Activated CD4-positive, alpha-beta T cell treated with anti-CD3 and anti-CD28 coated beads, Interleukin-2, amount 10 ng/mL, durations not matched to agents 7 days and 5 days (primary cell): ENCODE results near the gene BMPR1B. TPM values are rescaled to one million over a fixed set of nuclear protein-coding genes. Genes with fewer than 3 reads are reported as not detected.
"Not testable (repeated sequence)": the region's sequence is repeated elsewhere in the genome, so short reads cannot be mapped to it uniquely, and the experiment has no call there.

Source experiments
- CTCF ChIA-PET: fragments of 350-600 bp; sonication (Branson Sonifier 250); formaldehyde crosslinking; loops from one replicate; lab custom pipeline; 2021; ENCODE audit warnings: antibody characterized with exemption; lab: Charles Lee
- POLR2A ChIA-PET: fragments of 350-600 bp; sonication (Branson Sonifier 250); formaldehyde crosslinking; loops from one replicate; lab custom pipeline; 2021; ENCODE audit warnings: antibody characterized with exemption; lab: Charles Lee
- DNase-seq: peaks from one replicate; pipeline ENCODE4 v3.0.0-alpha.2; 2020
- H3K27ac Mint-ChIP-seq: one replicate; pipeline ENCODE4 v1.8.0; 2021; ENCODE audit warnings: mild to moderate bottlenecking, moderate library complexity, mixed read lengths
- H3K27me3 Mint-ChIP-seq: one replicate; pipeline ENCODE4 v1.8.0; 2021; ENCODE audit warnings: mixed read lengths
- H3K36me3 Mint-ChIP-seq: one replicate; pipeline ENCODE4 v1.8.0; 2021; ENCODE audit warnings: low read depth, mixed read lengths
- H3K4me1 Mint-ChIP-seq: one replicate; pipeline ENCODE4 v1.8.0; 2021; ENCODE audit warnings: mixed read lengths
- H3K4me3 Mint-ChIP-seq: one replicate; pipeline ENCODE4 v1.8.0; 2021; ENCODE audit warnings: mild to moderate bottlenecking, moderate library complexity, mixed read lengths
- H3K9me3 Mint-ChIP-seq: one replicate; pipeline ENCODE4 v1.8.0; 2021; ENCODE audit warnings: mixed read lengths
- total RNA-seq, 2 experiments: library from RNA; stranded (reverse); gene quantifications; one replicate each; pipeline ENCODE4 v1.2.3, GENCODE V29; 2021

The BMPR1B gene
- total RNA-seq, 2 experiments from 2014 or later, result not detected

DNA sequence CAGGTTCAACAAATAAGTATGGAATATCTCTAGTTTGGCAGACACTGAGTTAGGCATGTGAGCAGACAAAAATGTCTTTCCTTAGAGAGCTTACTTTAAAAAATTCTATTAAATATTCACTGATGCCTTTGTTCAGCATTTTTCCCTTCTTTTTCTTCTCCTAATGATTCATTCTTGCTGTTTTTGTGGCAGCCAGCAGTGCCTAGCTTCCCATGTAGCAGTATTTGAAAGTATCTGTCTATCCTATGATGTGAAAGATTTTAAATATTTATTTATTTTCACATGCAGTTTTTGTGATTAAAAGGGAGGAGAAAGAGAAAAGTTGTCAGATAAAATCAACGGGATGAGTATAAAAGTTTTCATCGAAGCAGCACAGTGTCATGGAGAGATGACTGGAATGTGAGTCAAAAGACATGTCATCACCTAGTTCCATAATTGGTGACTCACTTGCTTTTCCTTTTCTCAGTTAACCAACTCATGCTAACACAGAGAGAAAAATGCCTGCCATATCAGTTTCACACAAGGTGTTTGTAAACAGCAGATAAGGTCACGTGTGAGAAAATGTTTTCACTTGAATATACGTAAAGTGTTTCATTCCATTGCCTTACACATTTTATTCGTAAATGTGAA lies 69.8 kb downstream of the BMPR1B start:
- H3K36me3 Mint-ChIP-seq, result no peaks in the 10 kb centered on the region
- peaks cover 5% of the 10 kb centered on the region for H3K27me3 Mint-ChIP-seq
- H3K9me3 Mint-ChIP-seq, result no peaks in the 10 kb centered on the region
- H3K4me3 Mint-ChIP-seq, result no peak overlapping the region
- ChIA-PET CTCF (no interaction called here), POLR2A (no interaction called here)
- no peak for DNase-seq
- no peak overlapping the region for H3K27ac Mint-ChIP-seq
- H3K4me1 Mint-ChIP-seq, result no peaks in the 10 kb centered on the region

- CTCF ChIA-PET, result no interaction called here
- Mint-ChIP-seq H3K4me1 (no peaks in the 10 kb centered on the region), H3K27ac (no peak overlapping the region), H3K27me3 (peaks cover 5% of the 10 kb centered on the region), H3K9me3 (no peaks in the 10 kb centered on the region), H3K36me3 (no peaks in the 10 kb centered on the region), H3K4me3 (no peak overlapping the region)
- no peak for DNase-seq
- POLR2A ChIA-PET, result no interaction called here
These were observed 71.1 kb downstream of the BMPR1B start for GRCh38 chr4:94828882-94829281.

- no peak for DNase-seq
- no peaks in the 10 kb centered on the region for H3K27me3 Mint-ChIP-seq
- H3K27ac Mint-ChIP-seq, result no peak overlapping the region
- H3K4me1 Mint-ChIP-seq, result no peaks in the 10 kb centered on the region
- H3K4me3 Mint-ChIP-seq, result no peak overlapping the region
- H3K36me3 Mint-ChIP-seq, result no peaks in the 10 kb centered on the region
- H3K9me3 Mint-ChIP-seq, result no peaks in the 10 kb centered on the region
- ChIA-PET POLR2A (no interaction called here), CTCF (no interaction called here)
These were observed 73.9 kb downstream of the BMPR1B start for GRCh38 chr4:94831607-94832006.

GRCh38 chr4:94832329-94832728 lies 74.6 kb downstream of the BMPR1B start:
- CTCF ChIA-PET, H3K36me3 Mint-ChIP-seq, H3K9me3 Mint-ChIP-seq, H3K27me3 Mint-ChIP-seq, H3K27ac Mint-ChIP-seq, H3K4me1 Mint-ChIP-seq, H3K4me3 Mint-ChIP-seq, DNase-seq, POLR2A ChIA-PET: not testable (repeated sequence)

DNA sequence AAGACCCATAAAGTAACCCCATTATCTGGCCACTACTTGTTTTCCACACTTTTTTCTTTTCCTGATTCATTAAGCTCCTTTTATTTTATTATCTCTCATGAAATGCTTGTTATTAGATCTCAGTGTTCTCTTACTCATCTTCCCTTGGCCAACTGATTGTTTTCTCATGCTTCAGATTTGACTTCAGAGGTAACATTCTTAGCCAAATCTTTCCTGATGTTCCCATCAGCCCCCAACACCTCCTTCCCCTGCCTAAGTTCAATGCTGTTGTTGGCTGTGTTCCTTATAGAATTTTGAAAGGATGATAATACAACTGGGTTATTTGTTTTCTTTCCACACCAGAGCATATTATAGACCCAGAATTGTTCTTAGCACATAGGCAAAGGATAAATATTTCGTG lies 75.6 kb downstream of the BMPR1B start:
- no peak overlapping the region for H3K4me3 Mint-ChIP-seq
- POLR2A ChIA-PET, result no interaction called here

DNA sequence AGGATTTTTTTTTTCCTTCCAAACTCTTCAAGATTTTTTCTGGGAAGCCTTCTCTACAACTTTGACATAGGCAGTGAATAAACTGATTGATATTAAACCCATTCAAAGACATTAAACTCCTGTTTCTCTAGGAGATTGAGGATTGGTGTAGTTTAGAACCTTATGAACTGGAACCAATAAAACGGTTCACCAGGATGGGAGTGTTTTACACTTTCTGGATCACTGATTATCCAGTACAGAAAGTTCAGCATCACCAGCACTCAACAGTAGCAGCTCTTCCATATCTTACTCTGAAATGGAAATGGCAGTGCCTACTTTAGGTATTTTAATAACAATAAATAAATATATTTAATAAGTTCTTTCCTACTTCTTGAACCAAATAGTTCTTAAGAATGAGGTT lies 76.7 kb downstream of the BMPR1B start:
- DNase-seq, result no peak
- H3K4me3 Mint-ChIP-seq, result no peak overlapping the region
- CTCF ChIA-PET, result interaction anchor here (0.7 kb wide), 1 partner anchor 64 kb away, joined by 3 read pairs; no protein-coding TSS in a partner anchor
- no peaks in the 10 kb centered on the region for H3K27me3 Mint-ChIP-seq
- no peak overlapping the region for H3K27ac Mint-ChIP-seq
- H3K4me1 Mint-ChIP-seq, result no peaks in the 10 kb centered on the region
- no peaks in the 10 kb centered on the region for H3K36me3 Mint-ChIP-seq
- no peaks in the 10 kb centered on the region for H3K9me3 Mint-ChIP-seq
- POLR2A ChIA-PET, result no interaction called here

More for the DNA sequence above, 75.6 kb downstream of the BMPR1B start:
- DNase-seq, result no peak
- no peaks in the 10 kb centered on the region for H3K36me3 Mint-ChIP-seq
- H3K9me3 Mint-ChIP-seq, result no peaks in the 10 kb centered on the region
- H3K4me1 Mint-ChIP-seq, result no peaks in the 10 kb centered on the region
- H3K27me3 Mint-ChIP-seq, result no peaks in the 10 kb centered on the region
- CTCF ChIA-PET, result no interaction called here
- H3K27ac Mint-ChIP-seq, result no peak overlapping the region

DNA sequence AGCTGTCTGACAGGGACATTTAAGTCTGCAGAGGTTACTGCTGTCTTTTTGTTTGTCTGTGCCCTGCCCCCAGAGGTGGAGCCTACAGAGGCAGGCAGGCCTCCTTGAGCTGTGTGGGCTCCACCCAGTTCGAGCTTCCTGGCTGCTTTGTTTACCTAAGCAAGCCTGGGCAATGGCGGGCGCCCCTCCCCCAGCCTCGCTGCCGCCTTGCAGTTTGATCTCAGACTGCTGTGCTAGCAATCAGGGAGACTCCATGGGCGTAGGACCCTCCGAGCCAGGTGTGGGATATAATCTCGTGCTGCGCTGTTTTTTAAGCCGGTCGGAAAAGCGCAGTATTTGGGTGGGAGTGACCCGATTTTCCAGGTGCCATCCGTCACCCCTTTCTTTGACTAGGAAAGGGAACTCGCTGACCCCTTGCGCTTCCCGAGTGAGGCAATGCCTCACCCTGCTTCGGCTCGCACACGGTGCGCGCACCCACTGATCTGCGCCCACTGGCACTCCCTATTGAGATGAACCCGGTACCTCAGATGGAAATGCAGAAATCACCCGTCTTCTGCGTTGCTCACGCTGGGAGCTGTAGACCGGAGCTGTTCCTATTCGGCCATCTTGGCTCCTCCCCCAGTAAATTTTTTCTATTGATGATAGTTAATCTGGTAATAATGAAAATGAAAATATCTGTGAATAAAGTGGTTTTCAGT lies 83.6 kb downstream of the BMPR1B start:
- H3K27me3 Mint-ChIP-seq, H3K4me1 Mint-ChIP-seq, H3K27ac Mint-ChIP-seq, DNase-seq, CTCF ChIA-PET, POLR2A ChIA-PET, H3K36me3 Mint-ChIP-seq, H3K4me3 Mint-ChIP-seq, H3K9me3 Mint-ChIP-seq: not testable (repeated sequence)

DNA sequence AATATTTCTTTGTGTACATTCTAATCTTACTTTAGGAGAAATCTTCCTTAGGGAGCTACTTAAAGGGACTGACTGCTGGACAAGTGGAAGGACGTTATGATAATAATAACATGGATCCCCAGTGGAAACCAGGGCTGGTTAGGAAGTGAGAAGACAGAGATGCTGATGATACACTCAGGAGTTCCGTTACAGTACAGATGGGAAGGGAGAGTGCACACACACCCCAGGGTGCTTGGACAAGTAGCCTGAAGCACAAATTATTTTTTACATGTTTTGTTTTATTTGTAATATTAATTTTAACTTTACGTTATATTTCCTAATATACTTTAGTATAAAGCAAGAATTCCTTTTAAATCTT lies 84.1 kb downstream of the BMPR1B start:
- POLR2A ChIA-PET, result no interaction called here
- no peak overlapping the region for H3K4me3 Mint-ChIP-seq
- CTCF ChIA-PET, result no interaction called here
- peaks cover 2% of the 10 kb centered on the region for H3K27me3 Mint-ChIP-seq
- no peaks in the 10 kb centered on the region for H3K36me3 Mint-ChIP-seq
- DNase-seq, result no peak
- no peak overlapping the region for H3K27ac Mint-ChIP-seq
- H3K9me3 Mint-ChIP-seq, result no peaks in the 10 kb centered on the region
- no peaks in the 10 kb centered on the region for H3K4me1 Mint-ChIP-seq

DNA sequence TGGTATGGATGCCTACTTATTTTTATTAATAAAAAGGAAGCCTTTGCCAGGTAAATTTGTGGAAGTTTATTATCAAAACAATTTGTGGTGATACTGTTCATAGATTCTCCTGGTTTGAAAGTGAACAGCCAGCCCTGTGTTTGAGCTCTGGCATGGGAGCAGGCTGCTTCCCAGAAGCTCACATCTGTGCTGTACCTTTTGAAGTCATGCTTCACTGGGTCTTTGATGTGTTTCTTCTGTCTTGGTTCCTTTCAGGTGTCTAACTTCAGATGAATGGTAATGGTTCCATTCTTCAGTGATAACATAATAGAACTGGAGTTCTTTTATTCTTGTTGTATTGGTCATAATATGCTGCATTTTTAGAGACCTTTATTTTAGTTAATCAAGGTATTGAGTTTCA lies 85.5 kb downstream of the BMPR1B start:
- no peaks in the 10 kb centered on the region for H3K36me3 Mint-ChIP-seq
- H3K27me3 Mint-ChIP-seq, result peaks cover 2% of the 10 kb centered on the region
- ChIA-PET POLR2A (no interaction called here), CTCF (interaction anchor here (0.6 to 0.7 kb wide), 2 partner anchors 147 to 1441 kb away, joined by 3 read pairs; no protein-coding TSS in a partner anchor)
- no peaks in the 10 kb centered on the region for H3K4me1 Mint-ChIP-seq
- no peak for DNase-seq
- H3K9me3 Mint-ChIP-seq, result no peaks in the 10 kb centered on the region
- no peak overlapping the region for H3K4me3 Mint-ChIP-seq
- no peak overlapping the region for H3K27ac Mint-ChIP-seq

GRCh38 chr4:94848326-94848725 lies 90.6 kb downstream of the BMPR1B start:
- H3K36me3 Mint-ChIP-seq, result no peaks in the 10 kb centered on the region
- ChIA-PET CTCF (no interaction called here), POLR2A (no interaction called here)
- no peak overlapping the region for H3K4me3 Mint-ChIP-seq
- H3K4me1 Mint-ChIP-seq, result no peaks in the 10 kb centered on the region
- H3K9me3 Mint-ChIP-seq, result no peaks in the 10 kb centered on the region
- H3K27ac Mint-ChIP-seq, result no peak overlapping the region
- DNase-seq, result no peak
- peaks cover 2% of the 10 kb centered on the region for H3K27me3 Mint-ChIP-seq

DNA sequence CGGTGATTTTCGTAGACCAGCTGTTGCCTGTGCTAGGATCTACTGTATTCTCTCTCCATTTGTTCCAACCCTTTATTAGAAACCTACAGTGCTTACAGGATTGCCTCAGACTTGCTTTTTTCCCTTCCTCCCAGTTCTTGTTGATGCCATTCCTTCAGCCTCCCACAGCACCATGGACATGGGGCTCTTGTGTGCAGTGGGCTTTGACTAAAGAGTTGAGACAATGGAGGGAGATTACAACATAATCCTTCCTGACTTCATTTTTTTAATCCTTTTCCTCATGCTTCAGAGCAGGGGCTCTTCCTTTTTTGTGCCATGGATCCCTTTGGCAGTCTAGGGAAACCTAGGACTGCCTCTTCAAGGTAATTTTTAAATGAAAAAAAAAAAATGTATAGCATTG lies 92.1 kb downstream of the BMPR1B start:
- Mint-ChIP-seq H3K27me3 (peaks cover 2% of the 10 kb centered on the region), H3K4me1 (no peaks in the 10 kb centered on the region), H3K36me3 (no peaks in the 10 kb centered on the region), H3K9me3 (no peaks in the 10 kb centered on the region), H3K4me3 (no peak overlapping the region), H3K27ac (no peak overlapping the region)
- ChIA-PET POLR2A (no interaction called here), CTCF (no interaction called here)
- DNase-seq, result no peak

DNA sequence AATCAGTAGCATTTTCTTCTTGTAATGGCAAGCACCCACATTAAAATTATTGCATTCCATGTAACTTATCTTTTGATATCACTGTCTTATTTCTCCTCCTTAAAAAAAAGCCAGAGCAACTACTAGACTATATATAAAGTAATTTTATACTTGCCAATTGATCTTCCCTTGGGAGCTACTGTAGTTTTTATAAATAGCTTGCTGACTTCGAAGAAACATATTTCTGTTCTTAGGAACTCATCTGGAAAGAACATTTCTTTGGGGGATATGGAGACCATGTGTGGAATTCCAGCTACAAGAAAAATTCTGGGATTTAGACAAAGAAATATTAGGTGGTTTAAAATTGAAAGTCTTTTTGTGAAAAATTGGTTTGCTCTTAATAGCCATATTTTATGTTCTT lies 94.9 kb downstream of the BMPR1B start:
- Mint-ChIP-seq H3K4me3 (no peak overlapping the region), H3K36me3 (no peaks in the 10 kb centered on the region), H3K27me3 (no peaks in the 10 kb centered on the region), H3K4me1 (no peaks in the 10 kb centered on the region), H3K27ac (no peak overlapping the region), H3K9me3 (no peaks in the 10 kb centered on the region)
- no peak for DNase-seq
- CTCF ChIA-PET, result no interaction called here
- POLR2A ChIA-PET, result no interaction called here

DNA sequence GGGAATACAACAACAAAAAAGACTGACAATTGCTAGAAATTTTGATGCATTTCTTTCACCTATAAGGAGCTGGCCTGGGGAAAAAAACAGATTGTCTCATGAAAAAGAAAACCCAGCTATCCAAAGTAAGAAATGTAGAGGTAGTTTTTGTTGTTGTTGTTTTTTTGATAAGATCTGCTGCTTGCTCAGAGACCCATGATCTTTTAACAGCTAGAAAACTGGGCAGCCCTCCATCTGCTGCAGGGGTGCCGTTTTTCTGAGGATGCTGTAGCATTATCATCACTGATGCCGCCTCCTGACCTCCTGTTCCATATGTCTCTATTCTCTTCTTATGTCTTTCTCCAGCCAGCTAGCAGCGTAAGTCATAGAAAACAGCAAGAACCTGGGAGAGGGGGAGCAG lies 98.3 kb downstream of the BMPR1B start:
- CTCF ChIA-PET, result no interaction called here

GRCh38 chr4:94870146-94870545 lies 112.4 kb downstream of the BMPR1B start:
- ChIA-PET POLR2A (no interaction called here), CTCF (no interaction called here)
- no peaks in the 10 kb centered on the region for H3K36me3 Mint-ChIP-seq
- no peak overlapping the region for H3K27ac Mint-ChIP-seq
- no peaks in the 10 kb centered on the region for H3K27me3 Mint-ChIP-seq
- no peak for DNase-seq
- H3K4me3 Mint-ChIP-seq, result no peak overlapping the region
- no peaks in the 10 kb centered on the region for H3K9me3 Mint-ChIP-seq
- no peaks in the 10 kb centered on the region for H3K4me1 Mint-ChIP-seq

More for the DNA sequence above, 98.3 kb downstream of the BMPR1B start:
- Mint-ChIP-seq H3K36me3 (no peaks in the 10 kb centered on the region), H3K4me3 (no peak overlapping the region), H3K4me1 (no peaks in the 10 kb centered on the region), H3K27ac (no peak overlapping the region), H3K9me3 (no peaks in the 10 kb centered on the region), H3K27me3 (no peaks in the 10 kb centered on the region)
- no peak for DNase-seq
- POLR2A ChIA-PET, result no interaction called here
